Stimulated activated CD4-positive, alpha-beta T cell treated with anti-CD3 and anti-CD28 coated beads, Interleukin-1b, Interleukin-23, amount 100 ng/mL, for 24 hours (primary cell): ENCODE data around the gene PWP1.

Experiments
- DNase-seq, 4 experiments: peaks; one replicate each; pipeline ENCODE4 v3.0.0-alpha.2; 2020; ENCODE audit warnings: low read depth in 4 of 4, low spot score in 1 of 4

PWP1 gene

DNA sequence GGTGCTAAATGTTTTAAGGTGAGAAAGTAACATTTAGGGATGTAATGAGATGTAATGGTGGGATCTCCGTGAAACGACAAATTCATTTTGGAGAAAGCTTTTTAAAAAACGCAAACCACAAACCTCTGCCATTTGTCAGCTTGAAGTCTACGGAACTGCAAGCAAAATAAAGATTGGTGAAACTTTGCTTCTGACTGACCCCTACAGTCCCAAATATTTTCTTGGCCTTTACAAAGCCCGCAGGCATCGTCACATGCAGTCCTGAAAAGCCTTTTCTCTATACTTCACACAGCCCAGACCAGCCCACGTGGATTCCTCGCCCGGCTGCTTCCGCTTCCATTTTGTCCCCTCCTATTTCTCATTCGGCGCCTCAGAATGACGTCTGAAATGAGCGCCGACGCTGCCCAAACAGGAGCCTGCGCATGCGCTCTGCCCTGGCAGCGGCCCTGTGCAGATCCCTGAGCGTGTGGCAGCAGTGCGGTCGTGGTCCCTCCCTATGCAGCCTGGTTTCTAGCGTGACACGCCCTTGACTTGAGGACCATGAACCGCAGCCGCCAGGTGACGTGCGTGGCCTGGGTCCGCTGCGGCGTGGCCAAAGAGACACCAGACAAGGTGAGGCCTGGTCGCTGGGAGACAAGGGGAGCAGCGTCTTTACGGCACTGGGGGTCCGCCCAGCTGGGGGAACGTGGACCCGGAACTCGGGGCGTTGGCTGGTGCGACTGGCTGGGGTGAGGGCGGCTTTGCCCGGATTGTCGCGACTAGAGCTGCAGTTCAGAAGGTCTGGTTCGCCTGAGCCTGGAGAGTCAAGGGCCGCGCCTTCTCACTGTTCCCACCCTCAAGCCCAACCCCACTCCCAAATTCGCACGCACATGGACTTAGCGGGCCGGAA, at the start of gene PWP1:
TSS of gene PWP1 (plus strand) at position 440 of the 889 bp plus-strand sequence. CDS start at position 541, 101 bp downstream.
- DNase-seq = peak; percentile 91 to 94 (median 92)

DNA sequence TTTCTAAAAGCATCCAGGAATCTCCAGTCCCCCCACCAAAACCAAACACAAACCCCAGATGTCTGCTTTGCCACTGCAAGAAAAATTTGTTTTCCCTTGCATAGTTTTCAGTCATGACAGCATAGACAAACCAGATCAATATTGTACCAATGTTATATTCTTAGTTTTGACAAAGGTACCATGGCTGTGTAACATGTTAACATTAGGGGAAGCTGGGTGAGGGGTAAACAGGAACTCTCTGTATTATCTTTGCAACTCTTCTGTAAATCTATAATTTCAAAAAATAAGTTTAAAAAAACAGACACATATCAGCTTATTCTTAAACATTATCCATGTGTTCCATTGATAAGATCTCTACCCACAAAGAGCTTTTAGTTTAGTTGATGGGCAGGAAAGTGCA, 44.4 kb upstream of the PWP1 start:
- no peak for DNase-seq

DNA sequence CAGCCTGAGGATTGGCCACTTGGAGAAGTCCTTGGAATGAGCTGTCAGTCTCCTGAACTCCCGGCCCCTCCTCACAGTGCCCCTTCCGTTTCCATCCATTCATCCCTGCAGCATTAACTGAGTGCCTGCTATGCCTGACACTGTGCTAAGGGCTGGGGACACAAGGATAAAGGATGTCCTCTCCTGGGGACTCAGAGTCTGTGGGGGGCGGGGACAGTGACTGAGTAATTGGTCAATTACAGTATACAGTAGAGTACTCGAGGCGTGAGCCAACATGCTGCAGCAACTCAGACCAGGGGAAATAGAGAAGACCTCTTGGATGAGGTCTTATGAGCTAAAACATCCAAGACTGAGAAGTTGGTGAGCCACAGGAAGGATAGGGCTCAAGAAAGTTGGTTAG, 43.4 kb upstream of the PWP1 start:
- DNase-seq = no peak

DNA sequence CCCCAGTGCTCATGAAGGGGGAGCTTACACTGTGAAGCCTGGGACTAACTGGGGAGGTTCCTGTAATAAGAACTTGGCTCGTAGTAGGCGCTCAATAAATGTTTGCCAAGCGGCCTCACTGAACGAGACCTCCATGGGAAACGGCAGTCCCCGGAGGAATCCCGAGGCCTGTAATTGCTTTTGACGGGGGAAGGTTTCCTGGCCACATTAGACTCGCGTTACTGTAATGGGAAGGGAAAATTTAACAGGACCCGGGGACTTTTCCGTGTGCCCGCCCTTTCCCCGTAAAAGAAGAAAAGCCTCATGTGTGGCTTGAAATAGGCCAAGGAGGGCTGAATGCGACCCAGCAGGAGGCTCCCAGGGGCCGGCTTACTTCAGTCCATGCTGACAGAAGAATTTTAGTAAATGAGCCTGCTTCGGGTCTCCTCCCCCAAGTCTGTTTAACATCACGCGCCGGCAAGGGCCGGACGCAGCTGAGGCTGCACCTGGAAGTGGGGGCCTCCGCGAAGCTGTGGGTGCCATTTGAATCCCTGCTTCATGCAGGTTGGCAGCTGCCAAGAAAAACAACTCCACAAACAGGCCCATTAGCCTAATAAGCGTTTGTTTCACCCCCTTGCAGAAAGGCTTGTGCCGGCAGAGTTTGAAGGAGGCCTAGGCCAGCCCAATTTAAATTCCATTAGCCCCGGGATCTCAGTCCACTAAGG, 39.8 kb upstream of the PWP1 start:
- DNase-seq = no peak

DNA sequence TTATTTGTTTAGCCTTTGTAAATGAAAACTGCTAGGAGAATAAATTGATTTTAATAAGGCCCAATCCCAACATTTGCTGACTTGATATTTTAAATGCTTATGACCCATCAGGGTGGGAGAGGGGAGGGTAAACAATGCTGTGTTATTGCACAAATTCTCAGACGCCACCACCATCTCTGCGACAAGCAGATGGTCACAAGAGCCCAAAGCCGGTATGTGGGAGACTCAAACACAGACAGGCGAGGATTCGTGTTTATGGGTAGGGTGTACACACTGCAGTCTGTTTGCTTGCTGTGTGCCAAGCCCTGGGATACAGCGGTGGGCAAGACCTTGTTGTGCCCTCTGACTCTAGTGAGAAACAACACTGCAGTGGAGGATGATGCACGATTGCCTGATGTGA, 39.2 kb upstream of the PWP1 start:
- DNase-seq = no peak

DNA sequence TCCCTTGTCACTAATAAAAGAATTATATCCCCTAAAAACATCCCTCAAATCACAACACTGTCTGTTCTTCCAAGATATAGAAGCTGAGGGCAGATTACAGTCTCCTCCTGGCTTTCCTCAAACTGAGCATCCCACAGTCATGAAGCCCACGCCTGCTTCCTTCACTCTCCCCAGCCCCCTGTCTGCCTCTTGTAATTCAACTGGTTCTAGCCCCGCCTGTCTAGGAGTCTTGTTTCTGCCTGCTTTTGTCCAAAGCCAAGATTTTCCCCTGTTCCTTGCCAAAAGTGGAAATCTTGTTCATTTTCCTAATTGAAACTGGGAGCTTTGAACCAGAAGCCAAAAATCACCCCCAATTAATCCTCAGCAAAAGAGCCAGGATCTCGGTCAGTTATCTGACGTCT, 35.9 kb upstream of the PWP1 start:
- no peak for DNase-seq

DNA sequence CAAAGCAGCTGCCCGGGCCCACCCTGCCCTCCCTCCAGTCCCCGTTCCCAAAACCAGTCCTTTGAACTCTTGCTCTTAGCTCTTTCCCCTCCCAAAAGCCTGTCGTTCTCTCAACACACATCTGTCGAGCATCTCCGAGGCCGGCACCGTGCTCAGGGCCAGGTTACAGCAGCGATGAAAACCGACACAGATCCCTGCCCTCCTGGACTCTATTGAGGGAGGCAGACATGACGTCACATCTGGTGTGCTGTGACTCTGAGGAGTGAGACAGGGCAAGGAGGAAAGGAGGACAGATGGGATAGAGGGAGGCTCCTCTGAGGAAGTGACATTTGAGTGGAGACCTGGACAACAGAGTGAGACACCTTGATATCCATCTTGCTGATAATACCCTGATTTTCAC, 34.6 kb upstream of the PWP1 start:
- no peak for DNase-seq

DNA sequence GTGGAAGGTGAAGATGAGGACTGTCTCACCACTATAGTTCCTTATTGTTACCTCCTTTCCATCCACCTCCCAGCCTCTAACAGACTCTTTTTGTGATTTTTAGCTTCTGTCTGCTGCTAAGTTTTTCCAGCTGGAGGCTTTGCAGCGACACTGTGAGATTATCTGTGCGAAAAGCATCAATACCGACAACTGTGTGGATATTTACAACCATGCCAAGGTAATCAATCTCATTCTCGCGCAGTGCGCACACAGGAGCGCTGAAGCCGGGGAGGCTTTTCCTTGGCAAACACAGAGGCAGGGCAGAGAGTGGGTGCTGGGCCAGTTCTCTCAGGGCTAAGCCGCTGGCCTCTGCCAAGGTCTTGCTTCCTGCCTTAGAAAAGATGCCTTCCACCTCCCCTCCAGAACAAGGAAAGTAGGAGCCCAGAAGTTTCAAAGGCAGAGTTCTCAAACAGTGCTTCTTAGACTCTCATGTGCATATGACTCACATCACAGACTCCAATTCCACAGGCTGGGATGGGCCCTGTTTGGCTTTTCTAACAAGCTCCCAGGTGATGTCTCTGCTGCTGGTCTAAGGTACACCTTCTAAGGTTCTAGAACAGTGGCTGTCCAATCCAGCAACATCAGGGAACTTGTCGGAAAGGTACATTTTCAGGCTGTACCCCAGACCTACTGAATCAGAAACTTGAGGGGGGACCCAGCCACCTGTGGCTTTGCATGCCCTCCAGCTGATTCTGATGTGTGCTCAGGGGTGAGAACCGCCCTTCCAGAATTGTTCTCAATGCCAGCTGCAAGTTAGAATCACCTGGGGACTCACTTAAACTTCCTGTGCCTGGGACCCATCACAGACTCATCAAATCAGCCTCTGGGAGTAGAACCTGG, 33.8 kb upstream of the PWP1 start:
- no peak for DNase-seq

DNA sequence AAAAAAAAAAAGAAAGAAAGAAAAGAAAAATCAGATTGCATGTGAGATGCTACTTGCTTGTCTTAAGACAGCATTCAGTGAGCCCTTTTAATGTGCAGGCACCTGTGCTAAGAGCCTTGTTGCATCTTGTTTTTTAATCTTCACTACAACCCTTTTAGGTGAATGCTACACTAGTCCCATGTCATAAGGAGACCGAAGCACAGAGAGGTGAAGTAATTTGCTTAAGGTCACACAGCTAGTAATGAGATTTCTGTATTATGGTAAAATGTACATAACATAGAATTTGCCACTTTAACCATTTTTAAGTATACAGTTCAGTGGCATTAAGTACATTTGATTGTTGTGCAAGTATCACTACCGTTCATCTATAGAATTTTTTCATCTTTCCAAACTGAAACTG, 32.1 kb upstream of the PWP1 start:
- DNase-seq = no peak

DNA sequence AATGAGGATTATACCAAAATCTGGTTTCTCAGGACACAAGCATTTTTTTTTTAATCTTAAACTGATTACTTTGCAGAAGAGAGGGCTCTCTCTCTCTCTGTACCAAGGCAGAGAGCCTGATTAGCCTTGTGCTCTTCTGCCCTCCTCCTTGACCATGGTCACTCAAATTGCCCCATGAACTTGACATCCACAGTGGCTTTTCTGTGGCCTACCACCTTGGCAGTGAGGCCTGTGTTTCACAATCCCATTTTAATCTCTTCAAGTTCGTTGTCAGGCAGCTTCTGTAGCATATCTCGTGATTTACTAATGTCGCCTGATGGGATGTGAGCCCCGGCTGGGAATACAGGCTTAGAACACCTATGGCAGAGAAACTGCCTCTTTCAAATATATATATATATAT, 30.7 kb upstream of the PWP1 start:
- DNase-seq = no peak

DNA sequence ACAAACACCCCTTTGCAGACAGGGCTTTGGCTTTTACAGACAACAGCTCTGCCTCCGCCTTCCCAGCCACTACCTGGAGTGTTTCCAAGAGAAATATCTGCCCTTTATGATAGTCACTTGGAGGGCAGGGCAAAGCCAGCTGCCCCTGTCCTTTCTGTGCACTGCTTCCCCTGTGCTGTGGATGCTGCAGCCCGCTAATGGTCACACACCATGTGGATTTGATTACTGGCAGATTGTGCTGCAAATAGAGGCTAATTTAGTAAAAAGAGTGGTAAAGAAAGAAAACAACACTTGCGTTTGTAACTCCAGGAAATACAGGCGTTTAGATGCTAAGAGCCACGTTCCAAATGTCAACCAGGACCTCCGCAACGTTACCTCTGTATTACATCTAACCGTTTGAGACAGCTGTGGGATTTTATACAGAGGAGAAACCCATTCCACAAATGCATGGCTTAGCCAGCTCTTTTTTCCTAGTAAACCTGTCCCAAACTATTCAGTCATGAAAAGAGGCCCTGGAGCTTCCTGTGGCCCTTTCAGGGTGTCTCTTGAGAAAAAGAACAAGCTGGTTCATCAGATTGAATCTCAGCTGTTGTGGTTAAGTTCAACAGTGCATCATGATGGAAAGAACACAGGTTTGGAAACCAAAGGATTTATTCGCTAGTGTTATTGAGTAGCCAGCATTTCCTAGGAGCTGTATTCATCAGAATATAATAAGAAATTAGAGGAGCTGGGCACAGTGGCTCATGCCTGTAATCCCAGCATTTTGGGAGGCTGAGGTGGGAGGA, 30.1 kb upstream of the PWP1 start:
- DNase-seq = no peak

DNA sequence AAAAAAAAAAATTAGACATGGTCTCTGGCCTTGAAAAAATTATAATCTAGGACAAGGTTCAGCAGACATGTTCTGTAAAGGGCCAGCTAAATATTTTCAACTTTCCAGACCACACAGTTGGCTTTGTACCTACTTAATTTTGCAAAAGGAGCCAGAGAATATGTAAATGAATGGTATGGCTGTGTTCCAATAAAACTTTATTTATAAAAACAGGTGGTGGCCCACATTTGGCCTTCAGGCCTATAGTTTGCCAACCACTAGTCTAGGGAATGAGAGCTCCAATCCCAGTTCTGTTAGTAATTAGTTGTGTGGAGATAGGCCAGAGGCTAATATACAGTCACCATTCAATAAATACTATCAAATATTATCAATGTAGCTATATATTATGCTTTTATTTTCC, 29.3 kb upstream of the PWP1 start:
- DNase-seq = no peak

DNA sequence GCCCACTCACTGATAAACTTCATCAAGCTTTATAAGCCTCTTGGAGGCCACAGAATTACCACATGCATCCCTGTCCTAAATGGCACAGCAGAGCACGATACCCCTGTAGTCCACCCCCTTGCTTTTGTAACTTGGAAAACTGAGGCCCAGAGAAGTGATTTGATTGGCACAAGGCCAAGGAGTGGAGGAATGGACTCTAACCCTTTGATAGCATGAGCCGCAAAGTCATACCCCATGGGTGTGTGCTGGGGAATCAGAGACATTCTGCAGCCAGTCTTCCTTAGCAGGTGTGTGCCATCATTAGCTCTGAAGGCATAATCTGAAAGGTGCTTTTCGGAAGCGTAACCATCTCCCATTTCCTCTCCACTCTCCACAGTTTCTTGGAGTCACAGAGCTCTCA, 28.5 kb upstream of the PWP1 start:
- no peak for DNase-seq

DNA sequence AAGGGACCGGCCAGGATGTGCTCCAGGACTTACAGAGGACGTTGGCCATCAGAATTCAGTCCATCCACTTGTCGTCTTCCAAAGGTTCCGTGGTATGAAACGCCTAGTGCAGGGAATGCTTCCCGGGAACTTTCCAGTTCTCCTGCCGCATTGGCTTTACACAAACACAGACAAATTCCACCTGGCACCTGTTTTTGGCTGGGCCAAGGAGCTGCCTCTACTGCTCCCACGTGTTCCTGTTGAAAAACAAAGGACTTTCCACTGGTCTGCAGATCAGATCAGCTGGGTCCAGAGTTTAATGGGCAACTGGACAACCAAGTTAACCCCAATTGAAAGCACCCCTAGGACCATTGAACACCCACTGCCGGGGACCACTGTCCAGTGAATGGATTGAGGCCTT, 28.0 kb upstream of the PWP1 start:
- DNase-seq = no peak

DNA sequence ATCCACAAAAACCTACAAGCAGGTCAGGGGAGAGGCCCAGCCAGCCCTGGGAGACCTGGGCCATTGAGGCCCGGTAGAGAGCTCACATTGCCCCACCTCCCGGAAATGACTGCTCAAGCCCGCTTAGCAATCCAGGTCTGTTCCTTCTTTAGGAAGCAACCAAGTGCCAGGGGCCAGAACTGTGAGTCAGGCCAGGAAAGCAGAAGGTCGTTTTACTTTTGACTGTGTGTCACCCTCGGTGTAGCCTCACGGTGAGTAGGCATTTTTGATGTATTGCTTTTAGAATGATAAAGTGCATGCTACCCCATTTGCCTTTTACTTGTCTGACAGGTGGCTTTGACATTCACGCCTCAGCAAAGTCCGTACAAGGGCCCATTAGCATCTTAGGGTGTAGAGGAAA, 25.4 kb upstream of the PWP1 start:
- DNase-seq = no peak

DNA sequence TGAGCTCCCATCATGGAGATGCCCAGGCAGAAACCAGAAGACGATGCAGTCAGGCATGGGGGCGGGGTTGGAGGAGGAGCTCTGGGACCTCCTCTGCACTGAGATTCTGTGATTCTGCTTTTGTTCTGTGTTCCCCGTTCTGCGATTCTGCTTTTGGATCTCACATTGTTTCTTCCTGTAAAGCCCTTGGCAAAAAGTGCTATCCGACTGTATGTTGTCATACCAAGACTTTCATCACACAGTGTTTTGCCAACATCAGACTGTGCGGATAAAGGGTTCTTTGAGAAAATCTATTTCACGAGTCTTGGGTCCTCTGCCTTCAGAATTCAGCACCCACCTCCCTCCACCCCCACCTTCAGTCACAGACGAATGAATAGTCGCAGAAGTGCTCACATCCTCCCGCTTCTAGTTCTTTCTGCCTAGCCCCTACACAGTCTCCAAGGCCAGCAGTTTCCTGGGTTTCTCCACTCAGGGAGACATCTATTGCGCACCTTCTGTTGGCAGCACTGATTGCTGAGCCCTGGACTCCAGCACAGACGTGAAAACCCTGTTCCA, 24.7 kb upstream of the PWP1 start:
- DNase-seq = no peak

DNA sequence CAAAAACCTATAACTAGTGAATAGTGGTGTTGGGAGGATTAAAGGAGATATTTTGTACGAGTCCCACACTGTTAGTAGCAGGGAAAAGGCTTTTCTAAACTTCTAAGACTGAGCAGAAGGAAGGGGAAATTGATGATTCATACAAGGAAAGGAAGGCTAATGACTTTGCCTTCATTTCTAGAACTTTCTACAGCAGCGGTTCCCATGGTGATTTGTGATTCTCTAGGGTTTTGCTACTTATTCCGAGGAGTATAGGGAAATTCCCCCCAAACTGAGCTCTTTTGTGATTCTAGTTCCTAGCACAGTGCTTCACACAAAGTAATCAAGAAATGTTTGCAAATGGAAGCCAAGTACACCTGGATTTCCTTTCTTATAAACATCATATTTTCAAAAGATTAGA, 23.8 kb upstream of the PWP1 start:
- DNase-seq = no peak

DNA sequence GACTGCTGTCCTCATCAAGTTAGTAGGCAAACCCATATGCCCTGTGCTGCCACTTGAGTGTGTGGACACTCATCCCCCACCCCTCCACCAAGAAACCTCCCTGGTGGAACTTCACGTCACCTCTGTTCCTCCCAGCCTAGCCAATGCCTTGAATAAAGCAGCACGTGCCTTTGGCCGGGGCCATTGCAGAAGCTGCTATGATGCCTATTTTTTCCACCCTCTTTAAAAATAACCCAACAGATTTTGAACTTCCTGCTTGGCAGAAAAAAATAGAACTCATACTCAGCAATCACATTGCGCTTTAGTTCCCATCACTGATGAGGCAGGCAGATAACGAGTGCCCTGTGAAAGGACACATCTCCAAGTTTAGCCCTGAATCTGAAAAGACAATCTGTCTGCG, 23.1 kb upstream of the PWP1 start:
- no peak for DNase-seq

DNA sequence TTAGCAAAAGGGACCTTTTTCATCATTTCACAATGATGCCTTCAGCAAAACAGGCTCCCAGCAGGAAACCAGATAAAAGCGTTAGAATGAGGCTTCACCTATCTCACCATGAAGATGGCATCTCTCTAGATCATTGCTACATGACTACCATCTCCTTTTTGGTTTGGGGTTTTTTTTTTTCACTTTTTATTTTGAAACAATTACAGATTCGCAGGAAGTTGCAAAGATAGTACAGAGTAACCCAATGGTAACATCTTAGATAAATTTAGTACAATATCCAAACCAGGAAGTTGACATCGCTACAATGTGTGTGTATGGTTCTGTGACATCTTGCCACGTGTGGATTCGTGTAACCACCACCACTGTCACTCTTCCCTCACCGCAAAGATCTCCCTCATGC, 22.3 kb upstream of the PWP1 start:
- no peak for DNase-seq

DNA sequence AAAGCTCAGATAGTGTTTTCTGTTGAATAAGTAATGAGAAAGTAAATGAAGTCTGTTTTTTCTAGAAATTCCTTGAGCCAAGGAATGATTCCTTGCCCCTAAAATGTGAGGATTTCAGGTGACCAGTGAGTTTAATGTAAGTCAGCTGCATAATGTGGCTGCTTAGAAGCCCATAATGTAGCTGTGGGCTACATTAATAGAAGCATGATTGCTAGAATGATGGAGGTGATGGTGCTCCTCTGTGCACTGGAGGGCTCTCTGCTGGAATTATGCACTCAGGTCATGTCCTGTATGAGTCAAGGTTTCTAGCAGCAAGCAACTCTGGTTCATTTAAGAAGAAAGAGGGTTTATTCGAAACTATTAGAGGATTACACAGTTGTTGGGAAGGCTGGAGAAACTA, 19.6 kb upstream of the PWP1 start:
- DNase-seq = no peak

DNA sequence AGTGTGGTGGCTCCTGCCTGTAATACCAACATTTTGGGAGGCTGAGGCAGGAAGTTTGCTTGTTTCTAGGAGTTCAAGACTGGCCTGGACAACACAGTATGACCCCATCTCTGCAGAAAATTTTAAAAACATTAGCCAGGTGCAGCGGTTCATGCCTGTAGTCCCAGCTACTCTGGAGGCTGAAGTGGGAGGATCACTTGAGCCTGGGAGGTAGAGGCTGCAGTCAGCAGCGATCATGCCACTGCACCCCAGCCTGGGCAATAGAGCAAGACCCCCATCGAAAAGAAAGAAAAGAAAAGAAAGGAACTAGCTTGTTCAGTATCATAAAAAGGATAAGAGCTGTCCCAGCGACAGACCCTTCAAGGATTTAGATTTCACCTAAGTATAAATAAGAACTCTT, 18.1 kb upstream of the PWP1 start:
- DNase-seq = no peak
